HG02885 (cell line): ENCODE data around the gene COCH.
"Not testable (repeated sequence)": the region's sequence is repeated elsewhere in the genome, so short reads cannot be mapped to it uniquely, and the experiment has no call there.

Experiments
- ATAC-seq: cut with Tn5 transposase; IDR thresholded peaks from one replicate; pipeline ENCODE4 v1.9.1; 2021; ENCODE audit warnings: mild to moderate bottlenecking; ENCODE audit not compliant: unreplicated experiment, poor library complexity

The COCH gene

GRCh38 chr14:30915596-30915995 lies 41.2 kb downstream of the COCH start:
- no peak for ATAC-seq

- no peak for ATAC-seq
These were observed 46.9 kb downstream of the COCH start for GRCh38 chr14:30921305-30921704.

GRCh38 chr14:30921788-30922187 lies 47.4 kb downstream of the COCH start:
- no peak for ATAC-seq

GRCh38 chr14:30925254-30925653 lies 50.9 kb downstream of the COCH start:
- no peak for ATAC-seq

GRCh38 chr14:30928462-30928861 lies 54.1 kb downstream of the COCH start:
- no peak for ATAC-seq

GRCh38 chr14:30933937-30934336 lies 59.6 kb downstream of the COCH start:
- ATAC-seq = not testable (repeated sequence)

GRCh38 chr14:30935445-30935844 lies 61.1 kb downstream of the COCH start:
- no peak for ATAC-seq

GRCh38 chr14:30938617-30939016 lies 64.3 kb downstream of the COCH start:
- no peak for ATAC-seq
